ENCODE results near the gene TJP2. TPM values are rescaled to one million over a fixed set of nuclear protein-coding genes. Genes with fewer than 3 reads are reported as not detected.

TJP2 gene
- total RNA-seq, 2 experiments from 2014 or later = 4.1 to 5.9 TPM

DNA sequence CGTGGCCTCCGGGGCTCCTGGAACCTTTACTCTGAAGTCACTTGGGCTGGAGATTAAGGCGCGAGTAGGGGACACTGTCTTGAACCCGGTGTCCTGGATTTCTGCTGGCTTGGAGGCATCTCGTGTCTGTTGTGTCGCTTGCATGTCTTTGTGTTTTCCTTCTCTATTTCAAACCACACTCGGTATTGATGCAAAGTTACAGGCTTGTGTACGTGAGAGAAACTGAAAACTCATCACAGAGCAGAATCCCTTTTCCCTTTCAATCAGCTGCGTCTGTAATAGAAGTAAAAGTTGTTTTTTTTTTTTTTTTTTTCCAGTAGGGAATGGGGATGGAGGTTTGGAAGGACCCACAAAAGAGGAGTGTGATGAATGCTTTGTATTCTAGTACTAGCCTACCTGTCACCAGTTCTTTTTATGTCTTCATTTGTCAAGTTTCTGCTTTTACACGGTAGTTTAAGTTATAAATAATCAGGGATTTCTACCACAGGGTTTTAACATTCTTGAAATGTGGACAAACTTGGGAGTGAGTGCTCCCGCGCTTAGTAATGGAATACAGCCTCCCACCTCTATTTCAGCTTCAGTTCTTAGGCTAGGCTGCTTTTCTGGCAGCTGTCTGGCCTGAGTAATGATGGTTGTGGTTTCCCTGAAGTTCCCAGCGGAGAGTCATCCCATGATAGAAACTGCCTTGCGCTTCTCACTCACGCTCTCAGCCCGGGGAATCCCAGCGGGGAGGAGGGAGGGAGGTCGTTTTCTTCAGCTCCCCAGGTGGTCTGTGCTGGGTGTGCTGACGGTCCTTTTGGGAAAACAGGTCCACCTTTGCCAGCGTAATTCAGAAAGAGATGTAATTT is 763 bp downstream of the TJP2 start:
- Mint-ChIP-seq H3K27me3 (peaks cover 49% of the 10 kb centered on the region), H3K4me1 (peaks cover 30% of the 10 kb centered on the region), H3K4me3 (peak overlapping the region; percentile 80), H3K27ac (peak overlapping the region; percentile 23), H3K36me3 (no peaks in the 10 kb centered on the region), H3K9me3 (no peaks in the 10 kb centered on the region)
- peak; percentile 69 for DNase-seq

GRCh38 chr9:69175486-69175885 is 1.4 kb downstream of the TJP2 start:
- peak overlapping the region; percentile 80 for H3K4me3 Mint-ChIP-seq
- peaks cover 37% of the 10 kb centered on the region for H3K4me1 Mint-ChIP-seq
- peak overlapping the region; percentile 23 for H3K27ac Mint-ChIP-seq
- H3K27me3 Mint-ChIP-seq = peaks cover 49% of the 10 kb centered on the region
- no peaks in the 10 kb centered on the region for H3K9me3 Mint-ChIP-seq
- no peaks in the 10 kb centered on the region for H3K36me3 Mint-ChIP-seq
- DNase-seq = no peak

DNA sequence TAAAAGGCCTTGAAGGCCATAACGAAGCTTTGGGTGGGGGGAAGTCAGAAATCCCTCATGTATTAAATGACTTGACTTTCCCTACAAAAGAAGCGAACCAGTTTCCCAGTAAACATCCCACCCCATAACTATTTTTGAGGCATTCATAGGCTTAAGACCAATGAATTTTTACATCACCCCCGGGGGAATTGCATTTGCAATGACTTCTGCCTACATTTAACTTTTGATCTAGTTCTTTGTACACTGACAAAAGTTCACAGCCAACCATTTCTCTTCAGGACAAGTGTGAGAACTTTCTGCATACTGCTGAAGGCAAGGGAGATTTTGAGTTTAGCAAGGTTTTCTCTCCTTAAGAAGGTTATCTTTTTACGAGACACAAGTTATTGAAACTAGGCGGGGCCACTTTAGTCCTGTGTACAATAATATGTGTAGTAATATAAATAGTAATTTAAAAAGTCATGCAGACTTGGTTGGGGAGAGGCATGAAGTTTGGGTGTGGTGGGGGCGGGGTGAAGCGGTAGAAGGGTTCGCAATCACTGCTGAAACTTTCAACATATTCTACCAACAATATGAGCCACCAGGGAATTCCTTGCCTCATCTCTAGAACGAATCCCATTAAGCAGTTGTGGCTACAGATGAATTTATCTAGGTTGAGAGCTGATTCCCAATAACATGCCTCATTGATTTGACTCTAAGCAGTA is 2.5 kb downstream of the TJP2 start:
- Mint-ChIP-seq H3K27me3 (peaks cover 38% of the 10 kb centered on the region), H3K36me3 (no peaks in the 10 kb centered on the region), H3K4me1 (peaks cover 42% of the 10 kb centered on the region), H3K27ac (no peak overlapping the region), H3K4me3 (no peak overlapping the region), H3K9me3 (no peaks in the 10 kb centered on the region)
- no peak for DNase-seq

DNA sequence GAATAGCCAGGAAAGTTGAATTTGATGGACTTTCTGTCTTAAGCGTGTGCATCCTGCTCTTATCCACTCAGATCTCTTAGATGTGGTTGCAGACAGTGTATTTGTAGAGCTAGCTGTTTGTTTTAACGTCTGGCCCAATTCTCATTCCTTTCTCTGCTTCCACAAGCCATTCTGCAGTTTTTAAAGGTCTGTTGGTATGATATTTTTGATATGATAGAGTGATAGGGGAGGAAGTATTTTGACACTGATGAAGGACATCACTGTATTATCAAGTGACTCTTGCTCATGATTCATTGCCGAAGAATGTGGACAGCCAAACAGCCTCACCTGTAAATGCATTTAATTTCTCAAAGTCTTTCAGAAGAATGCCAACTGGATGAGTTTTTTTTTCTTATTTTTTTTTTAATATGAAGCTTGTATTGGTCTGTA is 4.5 kb downstream of the TJP2 start:
- peaks cover 21% of the 10 kb centered on the region for H3K27me3 Mint-ChIP-seq
- peaks cover 3% of the 10 kb centered on the region for H3K36me3 Mint-ChIP-seq
- no peak overlapping the region for H3K27ac Mint-ChIP-seq
- no peak overlapping the region for H3K4me3 Mint-ChIP-seq
- peaks cover 41% of the 10 kb centered on the region for H3K4me1 Mint-ChIP-seq
- H3K9me3 Mint-ChIP-seq = no peaks in the 10 kb centered on the region
- no peak for DNase-seq

GRCh38 chr9:69179037-69179436 is 5.0 kb downstream of the TJP2 start:
- Mint-ChIP-seq H3K4me1 (peaks cover 41% of the 10 kb centered on the region), H3K27me3 (peaks cover 20% of the 10 kb centered on the region), H3K27ac (no peak overlapping the region), H3K36me3 (peaks cover 3% of the 10 kb centered on the region), H3K4me3 (no peak overlapping the region), H3K9me3 (no peaks in the 10 kb centered on the region)
- no peak for DNase-seq

DNA sequence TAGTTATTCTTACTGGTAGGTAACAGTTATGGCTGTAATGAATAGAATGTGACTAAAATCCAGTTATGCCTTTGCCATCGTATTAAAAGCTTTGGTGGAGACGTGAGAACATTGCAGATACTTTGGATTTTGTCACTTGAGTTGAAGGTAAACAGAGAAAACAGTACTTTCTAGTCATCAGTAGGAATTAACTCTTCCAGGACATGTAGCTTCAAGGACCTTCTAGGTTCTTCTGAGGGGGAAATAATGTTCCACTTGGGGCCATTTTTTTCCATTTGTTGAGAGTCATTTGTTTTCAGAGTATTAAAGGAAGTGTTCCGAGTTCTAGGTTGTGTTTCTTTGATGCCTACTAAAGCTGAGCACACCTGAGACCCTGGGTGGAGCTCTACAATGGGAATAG is 6.1 kb downstream of the TJP2 start:
- Mint-ChIP-seq H3K27me3 (peaks cover 18% of the 10 kb centered on the region), H3K4me3 (no peak overlapping the region), H3K4me1 (peaks cover 32% of the 10 kb centered on the region), H3K27ac (no peak overlapping the region), H3K36me3 (peaks cover 3% of the 10 kb centered on the region), H3K9me3 (no peaks in the 10 kb centered on the region)
- no peak for DNase-seq

DNA sequence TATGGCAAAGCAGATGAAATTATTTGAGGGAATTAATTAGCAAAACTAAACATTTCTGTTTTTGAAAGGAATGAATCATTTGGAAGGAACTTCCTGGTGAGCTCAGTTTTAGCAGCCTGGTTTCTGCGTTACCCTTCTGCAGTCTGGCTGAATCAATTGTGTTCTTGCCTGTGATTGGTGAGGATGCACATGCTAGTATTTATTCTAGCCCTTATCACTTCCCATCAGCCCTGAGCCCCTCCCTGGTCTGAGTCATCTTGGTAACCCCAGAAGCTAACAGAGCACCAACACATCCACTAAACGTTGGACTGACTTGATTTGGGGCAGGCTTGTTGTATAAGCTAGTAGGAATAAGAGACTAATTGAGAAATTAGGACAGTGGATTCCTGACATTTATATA is 6.6 kb downstream of the TJP2 start:
- peaks cover 27% of the 10 kb centered on the region for H3K4me1 Mint-ChIP-seq
- DNase-seq = peak; percentile 14
- H3K4me3 Mint-ChIP-seq = no peak overlapping the region
- H3K27me3 Mint-ChIP-seq = peaks cover 13% of the 10 kb centered on the region
- no peak overlapping the region for H3K27ac Mint-ChIP-seq
- H3K36me3 Mint-ChIP-seq = peaks cover 3% of the 10 kb centered on the region
- H3K9me3 Mint-ChIP-seq = no peaks in the 10 kb centered on the region

DNA sequence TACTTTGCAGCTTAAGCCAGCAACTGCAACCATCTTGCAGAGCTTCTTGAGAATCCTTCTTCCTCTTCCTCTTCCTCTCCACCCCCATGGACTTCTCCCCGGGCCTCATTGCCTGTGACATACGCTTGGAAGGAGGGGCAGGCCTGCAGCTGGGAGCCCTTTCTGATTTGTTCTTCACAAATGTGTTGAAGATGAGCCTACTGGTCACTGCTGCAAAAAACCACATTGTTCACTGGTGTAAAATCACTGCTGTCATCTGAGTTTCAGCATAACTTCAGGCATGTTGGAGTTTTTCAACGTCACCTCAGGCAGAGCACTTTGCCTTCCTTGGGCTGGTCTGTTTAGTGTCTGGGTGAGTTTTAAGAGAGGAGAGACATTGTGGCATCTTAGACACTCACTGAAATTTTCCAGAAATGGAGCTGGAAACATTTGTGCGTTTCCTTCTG is 7.9 kb downstream of the TJP2 start:
- Mint-ChIP-seq H3K4me1 (peaks cover 26% of the 10 kb centered on the region), H3K4me3 (no peak overlapping the region), H3K27ac (no peak overlapping the region), H3K27me3 (peaks cover 3% of the 10 kb centered on the region), H3K9me3 (no peaks in the 10 kb centered on the region), H3K36me3 (peaks cover 3% of the 10 kb centered on the region)
- no peak for DNase-seq

DNA sequence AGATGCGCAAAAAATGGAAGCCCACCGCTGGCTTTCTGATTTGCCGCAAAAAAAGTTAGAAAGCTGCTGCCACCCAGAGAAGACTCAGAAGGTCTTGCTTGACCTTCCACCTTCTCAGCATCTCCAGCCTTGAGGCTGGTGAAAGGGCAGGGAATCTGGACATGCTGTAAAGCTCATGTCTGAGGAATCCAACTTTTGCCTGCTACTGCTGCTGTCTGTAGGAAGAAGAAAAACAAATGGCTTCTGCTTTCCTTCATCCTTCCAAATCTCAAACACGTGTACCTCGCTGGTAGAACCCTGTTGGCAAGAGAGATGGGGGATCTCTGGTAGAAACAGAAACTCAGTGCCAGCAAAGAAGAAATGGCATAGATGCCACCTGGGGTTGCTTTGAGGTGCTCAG is 10.2 kb downstream of the TJP2 start:
- no peaks in the 10 kb centered on the region for H3K27me3 Mint-ChIP-seq
- no peak overlapping the region for H3K27ac Mint-ChIP-seq
- peaks cover 3% of the 10 kb centered on the region for H3K36me3 Mint-ChIP-seq
- H3K4me3 Mint-ChIP-seq = no peak overlapping the region
- H3K9me3 Mint-ChIP-seq = no peaks in the 10 kb centered on the region
- no peak for DNase-seq
- H3K4me1 Mint-ChIP-seq = peaks cover 24% of the 10 kb centered on the region

GRCh38 chr9:69186841-69187611 is 12.9 kb downstream of the TJP2 start:
- Mint-ChIP-seq H3K4me1 (peaks cover 15% of the 10 kb centered on the region), H3K36me3 (no peaks in the 10 kb centered on the region), H3K27me3 (no peaks in the 10 kb centered on the region), H3K9me3 (no peaks in the 10 kb centered on the region), H3K27ac (no peak overlapping the region), H3K4me3 (no peak overlapping the region)
- no peak for DNase-seq

DNA sequence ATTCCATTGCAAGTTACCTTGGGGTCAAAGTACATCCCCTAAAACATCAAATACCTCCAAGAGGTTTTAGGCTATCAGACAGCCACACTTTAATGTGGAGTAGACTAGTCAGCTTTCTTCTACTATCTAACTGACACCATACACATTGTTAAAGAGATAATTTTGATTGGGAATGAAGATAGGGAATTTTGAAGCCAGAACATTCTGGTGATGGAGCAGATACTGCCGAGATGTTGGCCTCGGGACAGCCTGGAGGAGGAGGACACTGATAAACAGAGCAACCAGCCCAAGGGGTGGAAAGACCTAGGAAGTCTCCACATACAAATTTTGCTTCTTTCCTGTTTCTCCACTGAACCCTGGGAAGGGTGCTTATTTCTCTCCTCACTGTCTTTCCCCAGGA is 14.9 kb downstream of the TJP2 start:
- no peak overlapping the region for H3K27ac Mint-ChIP-seq
- no peak for DNase-seq
- H3K36me3 Mint-ChIP-seq = no peaks in the 10 kb centered on the region
- no peak overlapping the region for H3K4me3 Mint-ChIP-seq
- H3K4me1 Mint-ChIP-seq = peaks cover 13% of the 10 kb centered on the region
- H3K27me3 Mint-ChIP-seq = no peaks in the 10 kb centered on the region
- H3K9me3 Mint-ChIP-seq = no peaks in the 10 kb centered on the region

GRCh38 chr9:69190086-69190862 is 16.2 kb downstream of the TJP2 start:
- DNase-seq = no peak
- Mint-ChIP-seq H3K4me1 (peaks cover 13% of the 10 kb centered on the region), H3K9me3 (no peaks in the 10 kb centered on the region), H3K27ac (no peak overlapping the region), H3K4me3 (no peak overlapping the region), H3K27me3 (no peaks in the 10 kb centered on the region), H3K36me3 (no peaks in the 10 kb centered on the region)

GRCh38 chr9:69190863-69191181 is 16.7 kb downstream of the TJP2 start:
- H3K36me3 Mint-ChIP-seq = no peaks in the 10 kb centered on the region
- H3K27me3 Mint-ChIP-seq = no peaks in the 10 kb centered on the region
- H3K27ac Mint-ChIP-seq = no peak overlapping the region
- H3K4me3 Mint-ChIP-seq = no peak overlapping the region
- DNase-seq = no peak
- no peaks in the 10 kb centered on the region for H3K9me3 Mint-ChIP-seq
- peaks cover 13% of the 10 kb centered on the region for H3K4me1 Mint-ChIP-seq

DNA sequence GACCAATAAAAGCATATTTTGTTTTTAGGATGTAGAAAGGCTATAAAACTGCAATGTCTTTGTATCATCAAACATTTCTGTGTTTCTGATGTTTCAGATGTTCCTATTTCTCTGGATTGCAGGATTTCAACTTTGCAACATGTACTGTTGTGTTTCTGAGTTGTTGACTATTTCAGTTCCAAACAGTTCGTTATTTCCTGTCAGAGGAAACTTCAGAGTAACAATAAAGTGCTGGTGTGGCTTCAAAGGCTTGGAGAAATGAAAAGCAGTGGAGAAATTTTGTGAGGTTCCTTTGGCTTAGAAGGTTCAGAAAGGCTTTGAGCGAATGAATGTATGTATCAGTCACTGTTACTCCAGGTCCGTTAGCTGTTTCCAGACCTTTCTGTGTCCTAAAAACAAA is 17.2 kb downstream of the TJP2 start:
- H3K27me3 Mint-ChIP-seq = no peaks in the 10 kb centered on the region
- no peaks in the 10 kb centered on the region for H3K36me3 Mint-ChIP-seq
- no peak for DNase-seq
- no peak overlapping the region for H3K4me3 Mint-ChIP-seq
- H3K9me3 Mint-ChIP-seq = no peaks in the 10 kb centered on the region
- no peak overlapping the region for H3K27ac Mint-ChIP-seq
- peaks cover 11% of the 10 kb centered on the region for H3K4me1 Mint-ChIP-seq

- Mint-ChIP-seq H3K27me3 (no peaks in the 10 kb centered on the region), H3K4me1 (peaks cover 7% of the 10 kb centered on the region), H3K27ac (no peak overlapping the region), H3K9me3 (no peaks in the 10 kb centered on the region), H3K36me3 (no peaks in the 10 kb centered on the region), H3K4me3 (no peak overlapping the region)
- DNase-seq = no peak
These were observed 18.1 kb downstream of the TJP2 start for GRCh38 chr9:69192214-69192613.

Measured in activated naive CD8-positive, alpha-beta T cell treated with anti-CD3 and anti-CD28 coated beads for 36 hours (primary cell).